NCI-H524 (cell line): ENCODE measurements around the gene CHRNB1.

Source experiments
- DNase-seq, 2 experiments: peaks; one replicate each; lab custom pipeline; 2025; lab: John Stamatoyannopoulos, UW

Gene CHRNB1

DNA sequence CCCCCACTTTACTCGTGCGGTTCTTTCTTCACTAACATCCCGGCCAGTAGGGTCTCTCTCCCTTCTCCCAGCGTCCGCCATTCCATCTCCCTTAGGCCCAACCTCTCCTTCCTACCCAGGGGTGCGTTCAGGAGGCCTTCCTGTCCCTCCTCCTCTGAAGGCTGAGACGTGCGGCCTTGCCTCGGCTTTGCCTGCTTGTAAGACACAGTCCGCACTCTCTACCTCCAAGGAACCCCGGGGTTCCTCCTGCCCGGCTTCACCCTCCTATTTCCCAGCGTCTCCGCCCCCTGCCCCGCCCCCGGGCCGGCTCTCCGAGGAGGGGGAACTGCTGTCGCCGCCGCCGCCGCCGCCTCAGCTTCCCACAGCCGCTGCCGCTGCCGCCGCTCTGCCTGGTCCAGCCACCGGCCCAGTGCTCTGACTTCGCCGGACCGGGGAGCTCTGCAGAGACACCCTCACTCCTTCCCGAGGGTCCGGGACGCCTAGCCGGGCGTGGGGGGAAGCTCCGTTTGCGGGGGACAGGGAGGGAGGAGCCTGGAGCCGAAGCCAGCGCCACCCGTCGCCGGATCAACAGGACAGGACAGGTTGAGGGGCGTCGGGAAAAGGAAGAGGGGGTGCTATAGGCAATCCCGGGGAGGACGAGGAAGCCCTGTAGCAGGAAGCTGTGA lies 6.8 kb upstream of the CHRNB1 start:
- no peak for DNase-seq

DNA sequence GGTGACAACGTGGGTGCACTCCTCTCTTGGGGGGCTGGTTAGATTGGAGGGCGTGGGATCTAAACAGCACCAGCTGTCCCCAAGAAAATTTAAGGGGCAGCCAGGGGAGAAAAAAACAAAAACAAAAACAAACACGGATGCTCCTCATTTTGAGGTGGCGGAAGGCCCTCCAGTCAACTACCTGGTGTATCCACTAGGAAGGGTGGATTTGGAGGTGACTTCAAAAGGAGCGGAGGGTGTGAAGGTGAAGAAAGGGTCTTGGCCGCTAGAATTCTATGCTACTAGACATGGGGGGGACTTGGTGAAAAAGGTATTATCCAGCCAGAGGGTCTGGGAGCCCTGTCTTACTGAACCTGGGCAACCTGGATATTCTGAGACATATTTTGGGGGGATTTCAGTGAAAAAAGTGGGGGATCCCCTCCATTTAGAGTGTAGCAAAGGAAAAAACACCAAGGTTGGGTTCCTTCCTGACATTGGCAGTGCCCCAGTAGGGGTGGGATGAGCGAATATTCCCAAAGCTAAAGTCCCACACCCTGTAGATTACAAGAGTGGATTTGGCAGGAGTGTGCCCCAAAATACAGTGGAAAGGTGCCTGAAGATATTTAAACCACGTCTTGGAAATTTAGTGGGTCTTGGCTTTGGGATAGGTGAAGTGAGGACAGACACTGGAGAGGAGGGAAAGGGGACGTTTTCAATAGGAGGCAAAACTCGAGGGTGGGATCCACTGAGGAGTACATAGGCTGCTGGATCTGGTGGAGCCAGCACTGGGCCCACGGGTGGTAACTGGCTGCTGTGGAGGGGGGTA lies 6.0 kb upstream of the CHRNB1 start:
- DNase-seq = no peak

DNA sequence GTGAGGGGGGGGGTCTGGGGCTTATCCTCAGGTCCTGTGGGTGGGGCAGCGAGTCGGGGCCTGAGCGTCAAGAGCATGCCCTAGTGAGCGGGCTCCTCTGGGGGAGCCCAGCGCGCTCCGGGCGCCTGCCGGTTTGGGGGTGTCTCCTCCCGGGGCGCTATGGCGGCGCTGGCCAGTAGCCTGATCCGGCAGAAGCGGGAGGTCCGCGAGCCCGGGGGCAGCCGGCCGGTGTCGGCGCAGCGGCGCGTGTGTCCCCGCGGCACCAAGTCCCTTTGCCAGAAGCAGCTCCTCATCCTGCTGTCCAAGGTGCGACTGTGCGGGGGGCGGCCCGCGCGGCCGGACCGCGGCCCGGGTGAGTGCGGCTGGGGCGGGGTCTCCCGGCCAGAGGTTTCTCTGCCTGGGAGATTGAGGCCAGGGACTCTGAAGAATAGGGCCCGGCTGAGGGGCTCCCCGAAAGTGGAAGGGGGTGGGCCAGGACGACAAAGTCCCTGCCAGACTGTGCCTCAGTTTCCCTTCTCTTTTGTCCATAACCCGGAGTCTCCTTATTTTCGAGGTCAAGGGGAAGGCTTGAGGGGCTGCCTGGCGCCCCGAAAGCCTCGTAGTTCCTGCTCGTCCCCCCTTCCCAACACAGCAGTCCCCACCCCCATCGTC lies 5.3 kb upstream of the CHRNB1 start, which contains the start of gene FGF11:
Gene FGF11 (plus strand): TSS at position 51 of the 651 bp plus-strand sequence. CDS start 109 bp downstream, at position 160.
- no peak for DNase-seq

GRCh38 chr17:7440113-7440833 lies 4.6 kb upstream of the CHRNB1 start:
- DNase-seq = peak in 1 of 2 experiments; percentile 37

- peak in 1 of 2 experiments; percentile 35 for DNase-seq
Observed at GRCh38 chr17:7440834-7441195, 4.0 kb upstream of the CHRNB1 start.

GRCh38 chr17:7441266-7441665 lies 3.6 kb upstream of the CHRNB1 start:
- no peak for DNase-seq

DNA sequence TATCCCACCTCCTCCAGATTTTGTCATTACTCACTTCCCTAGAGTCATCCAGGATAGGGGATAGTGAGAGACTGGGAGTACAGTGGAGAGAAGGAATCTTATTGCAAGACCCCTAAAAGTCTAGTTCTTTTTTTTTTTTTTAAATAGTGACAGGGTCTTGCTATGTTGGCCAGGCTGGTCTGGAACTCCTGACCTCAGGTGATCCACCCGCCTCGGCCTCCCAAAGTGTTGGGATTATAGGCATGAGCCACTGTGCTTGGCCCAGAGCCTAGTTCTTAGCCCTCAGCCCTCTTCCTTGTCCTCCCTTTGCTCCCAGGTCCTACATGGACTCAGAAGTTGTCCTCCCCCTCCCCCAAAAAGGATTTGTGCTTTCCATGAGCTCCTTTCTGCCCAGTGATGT lies 2.7 kb upstream of the CHRNB1 start:
- DNase-seq = no peak

DNA sequence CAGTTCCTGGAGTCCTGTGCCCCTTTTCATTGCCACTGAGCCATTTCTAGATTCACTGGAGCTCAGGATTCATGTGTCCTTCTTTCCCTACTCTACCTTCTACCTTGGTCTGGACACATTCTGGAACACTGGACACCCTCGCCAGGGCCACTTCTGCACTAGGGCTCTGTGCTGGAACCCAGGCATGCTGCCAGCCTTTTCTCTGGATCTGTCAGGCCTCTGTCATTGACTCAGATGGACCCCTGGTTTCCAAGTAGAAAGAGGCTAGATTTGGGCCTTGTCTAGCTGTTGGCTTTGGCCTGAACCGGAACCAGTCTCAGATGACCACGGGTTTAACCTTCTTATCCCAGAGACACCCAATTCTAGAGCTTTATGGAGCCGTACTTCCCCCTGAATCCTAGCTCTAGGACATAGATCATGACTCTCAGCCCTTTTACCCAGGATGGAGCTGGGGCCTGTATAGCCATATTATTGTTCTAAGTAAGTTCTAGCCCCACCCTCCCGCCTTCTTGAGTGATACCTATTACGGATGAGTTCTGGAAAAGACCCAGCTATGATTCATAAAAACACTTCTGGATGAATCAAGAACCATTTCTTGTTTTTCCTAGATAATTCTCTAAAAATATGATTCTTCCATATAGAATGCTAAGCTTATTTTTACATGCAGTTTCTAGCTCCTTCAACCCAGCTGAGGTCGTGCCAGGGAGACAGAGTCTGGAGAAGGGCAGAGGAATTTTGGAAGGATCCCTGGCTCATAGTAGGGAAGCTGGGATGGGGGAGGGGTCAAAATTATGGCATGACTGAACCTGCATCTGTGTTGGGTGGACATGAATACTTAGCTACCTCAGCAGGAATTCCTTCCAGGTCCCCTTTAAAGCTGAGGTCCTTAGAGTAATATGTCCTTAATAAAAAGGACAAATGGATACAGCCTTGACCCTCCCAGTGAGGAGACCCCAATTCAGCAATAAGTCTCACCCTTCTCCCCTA lies 1.1 kb upstream of the CHRNB1 start:
- no peak for DNase-seq

GRCh38 chr17:7445619-7445968 lies 733 bp downstream of the CHRNB1 start:
- DNase-seq = no peak

DNA sequence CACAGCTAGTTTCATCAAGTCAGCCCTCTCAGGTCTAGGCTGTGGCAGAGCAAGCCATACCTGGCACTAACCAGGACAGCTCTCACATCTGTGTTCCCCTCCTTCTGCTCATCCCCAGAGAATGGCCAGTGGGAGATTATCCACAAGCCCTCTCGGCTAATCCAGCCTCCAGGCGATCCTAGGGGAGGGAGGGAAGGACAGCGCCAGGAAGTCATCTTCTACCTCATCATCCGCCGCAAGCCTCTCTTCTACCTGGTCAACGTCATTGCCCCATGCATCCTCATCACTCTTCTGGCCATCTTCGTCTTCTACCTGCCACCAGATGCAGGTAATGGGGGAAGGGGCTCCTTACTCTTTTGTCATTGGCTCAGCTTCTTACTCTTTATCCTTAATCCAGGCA lies 3.6 kb downstream of the CHRNB1 start:
- DNase-seq = no peak

DNA sequence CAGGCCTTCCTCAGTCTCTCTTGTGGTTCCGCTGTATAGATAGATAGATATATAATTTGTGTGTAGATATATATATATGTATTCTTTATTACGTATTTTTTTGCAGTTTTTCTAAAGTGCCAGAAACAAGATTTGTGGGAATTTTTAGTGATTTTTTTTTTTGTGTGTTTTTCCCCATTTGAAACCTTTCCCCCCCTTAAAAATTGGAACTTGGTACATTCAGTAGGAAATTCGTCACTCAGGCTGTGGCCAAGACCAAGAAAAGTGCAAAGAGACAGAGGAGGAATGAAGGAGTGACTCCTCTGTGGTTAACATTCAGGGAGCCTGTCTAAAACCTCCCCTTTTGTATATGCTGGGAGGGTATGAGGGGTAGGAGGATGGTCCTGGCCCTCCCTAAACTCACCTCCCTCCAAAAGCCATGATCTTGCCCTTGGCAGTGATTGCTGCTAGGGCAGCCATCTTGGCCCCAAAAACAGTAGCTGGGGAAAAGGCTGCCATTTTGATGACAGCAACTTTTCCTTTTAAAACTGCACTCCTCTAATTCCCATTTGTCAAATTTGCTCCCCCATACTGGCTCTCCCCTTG lies 15.2 kb downstream of the CHRNB1 start:
- DNase-seq = no peak

GRCh38 chr17:7460850-7461660 lies 16.2 kb downstream of the CHRNB1 start:
- no peak for DNase-seq

GRCh38 chr17:7462474-7463371 lies 17.9 kb downstream of the CHRNB1 start:
- no peak for DNase-seq

GRCh38 chr17:7463372-7463846 lies 18.5 kb downstream of the CHRNB1 start:
- DNase-seq = no peak

GRCh38 chr17:7464081-7464480 lies 19.2 kb downstream of the CHRNB1 start:
- DNase-seq = no peak

DNA sequence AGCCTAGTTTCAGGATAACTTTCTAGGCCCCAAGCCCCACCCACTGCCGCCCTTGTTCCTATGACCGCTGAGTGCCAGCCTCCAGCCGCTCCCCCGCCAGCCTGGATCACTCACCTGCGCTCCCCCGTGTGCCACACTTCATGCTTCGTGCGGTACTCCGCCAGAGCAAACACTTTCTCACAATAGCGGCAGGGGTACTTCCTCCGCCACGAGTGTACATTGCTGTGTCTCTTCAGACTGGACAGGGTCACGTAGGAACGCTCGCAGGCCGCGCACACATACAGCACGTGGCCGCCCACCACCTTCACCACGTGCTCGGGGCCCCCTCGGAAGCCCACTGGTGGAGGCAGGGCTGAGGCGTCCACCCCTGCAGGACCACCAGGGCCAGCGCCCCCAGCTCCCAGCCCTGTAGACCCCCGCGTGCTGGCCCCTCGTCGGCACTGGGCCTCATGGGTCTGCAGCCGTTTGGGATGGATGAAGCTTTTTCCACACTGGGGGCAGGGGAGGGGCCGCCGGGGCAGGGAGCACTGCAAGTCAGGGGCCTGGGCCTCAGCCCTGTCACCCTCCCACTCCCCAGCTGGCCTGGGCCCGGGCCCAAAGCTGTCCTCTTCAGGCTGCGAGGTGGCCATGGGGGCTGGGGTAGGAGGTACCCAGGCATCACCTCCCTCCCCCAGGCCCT lies 20.9 kb downstream of the CHRNB1 start:
- DNase-seq = no peak

GRCh38 chr17:7466318-7466638 lies 21.4 kb downstream of the CHRNB1 start:
- DNase-seq = no peak

DNA sequence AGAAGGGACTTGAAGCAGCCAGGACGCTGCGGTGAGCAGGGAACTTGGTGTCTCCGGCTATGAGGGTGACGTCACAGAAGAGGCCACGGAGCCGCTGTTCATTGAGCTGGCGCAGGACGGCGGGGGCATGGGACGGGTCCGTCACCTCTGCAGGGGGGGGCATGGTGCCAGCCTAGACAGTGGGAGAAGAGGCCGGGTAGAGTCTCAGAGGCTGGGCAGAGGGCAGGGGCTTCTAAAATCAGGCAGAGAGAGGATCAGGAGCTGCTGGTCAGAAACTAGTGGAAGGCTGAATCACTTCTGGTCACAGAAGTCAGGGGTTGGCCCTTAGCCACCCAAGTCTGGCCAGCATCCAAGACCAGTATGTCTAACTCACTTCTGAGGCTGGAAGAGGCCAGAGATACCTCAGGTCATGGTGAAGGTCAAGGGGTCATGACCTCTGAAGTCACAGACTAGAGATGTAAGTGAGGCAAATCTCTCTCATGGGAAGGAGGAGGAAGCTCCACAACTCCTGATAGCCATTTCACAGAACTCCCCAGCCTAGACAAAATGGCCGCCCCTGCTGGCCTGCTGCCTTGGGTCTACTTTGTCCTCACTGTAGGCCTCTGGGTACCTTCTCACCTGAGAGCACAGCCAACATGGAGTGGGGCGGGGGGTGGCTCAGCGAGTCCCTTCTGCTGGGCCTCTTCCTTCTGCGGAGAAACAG lies 21.9 kb downstream of the CHRNB1 start:
- no peak for DNase-seq
